HEK293 (cell line): Measurements from ENCODE around the gene RIMS3.

Source experiments
- CTCF ChIA-PET: fragments of 350-600 bp; formaldehyde crosslinking; extraction: SDS; loops from one replicate; lab custom pipeline; 2021; ENCODE audit warnings: antibody characterized with exemption; lab: Yijun Ruan, JAX
- POLR2A ChIA-PET: fragments of 300-600 bp; formaldehyde crosslinking; extraction: SDS; loops from one replicate; lab custom pipeline; 2020; ENCODE audit warnings: antibody characterized with exemption, inconsistent platforms; lab: Yijun Ruan, JAX
- H3K27ac ChIP-seq: fragments of 200-500 bp; sonication (Bioruptor generic); 2 replicates; pipeline ENCODE4 v1.5.1; 2014; ENCODE audit warnings: low read depth, low read length, control low read depth, inconsistent platforms; ENCODE audit errors: extremely low read depth
- H3K36me3 ChIP-seq, 2 experiments: fragments of 200-500 bp in 1 of 2; sonication (Bioruptor generic) in 1 of 2; 1 replicate in 1 of 2; 2 replicates in 1 of 2; pipeline ENCODE4 v1.5.1; 2014 to 2017; ENCODE audit warnings: inconsistent platforms in 2 of 2, low read length in 2 of 2; ENCODE audit not compliant: control insufficient read depth in 2 of 2, insufficient read depth in 1 of 2
- H3K4me1 ChIP-seq: fragments of 200-500 bp; sonication (Bioruptor generic); 2 replicates; pipeline ENCODE4 v1.5.1; 2014; ENCODE audit warnings: mild to moderate bottlenecking, low read length, inconsistent platforms; ENCODE audit not compliant: control insufficient read depth, insufficient read depth
- H3K4me3 ChIP-seq: 2 replicates; pipeline ENCODE4 v1.5.1; 2011; ENCODE audit warnings: low read depth, mild to moderate bottlenecking, control low read depth, low read length, moderate library complexity
- H3K9me3 ChIP-seq: fragments of 200-500 bp; sonication (Bioruptor generic); 2 replicates; pipeline ENCODE4 v1.5.1; 2014; ENCODE audit warnings: low read depth, low read length, inconsistent platforms; ENCODE audit not compliant: control insufficient read depth, insufficient read depth
- FEZF1 ChIP-seq: fragments of 450-650 bp; formaldehyde crosslinking; IDR thresholded peaks from 2 replicates; pipeline ENCODE4 v1.5.1; 2016; ENCODE audit warnings: missing biosample characterization, missing genetic modification characterization
- REST ChIP-seq: fragments of 450-650 bp; formaldehyde crosslinking; IDR thresholded peaks from 2 replicates; pipeline ENCODE4 v1.5.1; 2016; ENCODE audit warnings: missing biosample characterization, missing genetic modification characterization
- YY2 ChIP-seq: fragments of 450-650 bp; formaldehyde crosslinking; IDR thresholded peaks from 2 replicates; pipeline ENCODE4 v1.5.1; 2016; ENCODE audit warnings: missing biosample characterization, missing genetic modification characterization
- ZNF24 ChIP-seq: fragments of 450-650 bp; formaldehyde crosslinking; IDR thresholded peaks from 2 replicates; pipeline ENCODE4 v1.5.1; 2016; ENCODE audit warnings: missing biosample characterization, missing genetic modification characterization
- ZNF341 ChIP-seq: fragments of 450-650 bp; formaldehyde crosslinking; IDR thresholded peaks from 2 replicates; pipeline ENCODE4; 2016; ENCODE audit warnings: low read depth, missing biosample characterization, missing genetic modification characterization
- ZNF518A ChIP-seq: fragments of 450-650 bp; formaldehyde crosslinking; conservative IDR thresholded peaks from 2 replicates; pipeline ENCODE4 v1.5.1; 2016; ENCODE audit warnings: low read depth, missing biosample characterization, missing genetic modification characterization
- ZNF558 ChIP-seq: fragments of 450-650 bp; formaldehyde crosslinking; IDR thresholded peaks from 2 replicates; pipeline ENCODE4 v1.5.1; 2016; ENCODE audit warnings: missing biosample characterization, missing genetic modification characterization
- ZNF623 ChIP-seq: fragments of 450-650 bp; formaldehyde crosslinking; IDR thresholded peaks from 2 replicates; pipeline ENCODE4 v1.5.1; 2016; ENCODE audit warnings: missing biosample characterization, missing genetic modification characterization
- ZNF843 ChIP-seq: fragments of 450-650 bp; formaldehyde crosslinking; IDR thresholded peaks from 2 replicates; pipeline ENCODE4 v1.5.1; 2016; ENCODE audit warnings: missing biosample characterization, missing genetic modification characterization
- TF ChIP-seq, protein P1 (sequence below): fragments of 450-650 bp; formaldehyde crosslinking; IDR thresholded peaks from 2 replicates; pipeline ENCODE4 v1.5.1; 2017; ENCODE audit warnings: missing biosample characterization, missing genetic modification characterization

The RIMS3 gene

DNA sequence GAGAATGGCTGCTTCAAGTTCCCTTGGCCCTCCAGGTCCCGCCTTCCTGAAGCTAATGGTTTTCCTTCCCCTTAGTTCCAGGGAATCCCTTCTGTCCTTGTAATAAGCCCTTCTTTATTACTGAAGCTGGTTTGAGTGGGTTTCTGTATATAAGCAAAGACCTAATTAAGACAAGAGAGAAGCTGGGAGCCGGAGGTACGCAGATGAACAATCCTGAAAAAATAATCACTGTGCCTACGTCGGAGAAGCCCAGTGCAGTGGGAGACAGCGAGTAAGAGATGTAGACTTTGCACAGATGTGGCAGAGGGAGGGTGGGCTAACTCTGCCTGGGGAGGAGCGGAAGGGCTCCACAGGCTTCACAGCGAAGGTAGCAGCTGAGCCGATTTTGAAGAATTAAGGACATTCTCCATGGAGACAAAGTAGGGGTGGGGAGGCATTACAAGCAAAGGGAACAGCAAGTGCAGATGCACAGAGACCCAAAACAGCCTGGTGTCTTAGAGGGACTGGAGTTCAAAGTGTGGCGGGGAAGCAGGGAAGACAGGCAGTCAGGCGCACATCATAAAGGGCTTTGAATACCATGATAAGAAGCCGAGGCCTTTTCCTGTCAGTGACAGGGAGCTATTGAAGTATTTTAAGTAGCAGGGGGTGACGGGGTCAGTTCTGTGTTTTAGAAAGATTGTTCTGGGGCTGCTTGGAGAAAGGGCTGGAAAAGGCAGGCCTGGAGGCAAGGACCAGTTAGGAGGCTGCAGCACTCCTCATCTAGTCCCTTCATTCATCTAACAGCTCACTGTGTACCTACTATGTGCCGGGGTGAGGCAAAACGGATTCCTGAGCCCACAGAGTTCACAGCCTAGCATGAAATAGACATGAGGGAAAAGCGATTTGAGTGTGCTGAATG, 6.5 kb downstream of the RIMS3 start:
- no peak overlapping the region for H3K4me3 ChIP-seq
- CTCF ChIA-PET: interaction anchor here (0.6 to 2.0 kb wide), 2 partner anchors 10 to 796 kb away, joined by 3 to 5 read pairs; no protein-coding TSS in a partner anchor
- TF ChIP-seq, protein P1, sequence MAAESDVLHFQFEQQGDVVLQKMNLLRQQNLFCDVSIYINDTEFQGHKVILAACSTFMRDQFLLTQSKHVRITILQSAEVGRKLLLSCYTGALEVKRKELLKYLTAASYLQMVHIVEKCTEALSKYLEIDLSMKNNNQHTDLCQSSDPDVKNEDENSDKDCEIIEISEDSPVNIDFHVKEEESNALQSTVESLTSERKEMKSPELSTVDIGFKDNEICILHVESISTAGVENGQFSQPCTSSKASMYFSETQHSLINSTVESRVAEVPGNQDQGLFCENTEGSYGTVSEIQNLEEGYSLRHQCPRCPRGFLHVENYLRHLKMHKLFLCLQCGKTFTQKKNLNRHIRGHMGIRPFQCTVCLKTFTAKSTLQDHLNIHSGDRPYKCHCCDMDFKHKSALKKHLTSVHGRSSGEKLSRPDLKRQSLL (tag by site-specific recombination): no peak
- TF ChIP-seq FEZF1 (tag by site-specific recombination): 0 out of 2 replicates have a peak, but pooled peaks have one; percentile 24
- TF ChIP-seq REST (tag by site-specific recombination): no peak
- TF ChIP-seq YY2 (tag by site-specific recombination): no peak
- TF ChIP-seq ZNF518A (tag by site-specific recombination): no peak
- peak; percentile 44; the same call in 1 of the 2 replicates for TF ChIP-seq ZNF341 (tag by site-specific recombination)
- TF ChIP-seq, all 188 proteins: peak for 2
- H3K36me3 ChIP-seq: no peaks in the 10 kb centered on the region
- H3K27ac ChIP-seq: no peak overlapping the region
- no peaks in the 10 kb centered on the region for H3K9me3 ChIP-seq
- POLR2A ChIA-PET: no interaction called here
- no peaks in the 10 kb centered on the region for H3K4me1 ChIP-seq

- Histone ChIP-seq H3K36me3 (no peaks in the 10 kb centered on the region), H3K4me3 (no peak overlapping the region), H3K9me3 (no peaks in the 10 kb centered on the region), H3K4me1 (no peaks in the 10 kb centered on the region)
- ChIA-PET POLR2A (no interaction called here), CTCF (interaction anchor here (0.8 to 1.1 kb wide), 3 partner anchors 12 to 32 kb away, joined by 3 to 5 read pairs (median 3); no protein-coding TSS in a partner anchor)
- no peak for TF ChIP-seq ZNF24 (tag by site-specific recombination)
- no peak for TF ChIP-seq ZNF843 (tag by site-specific recombination)
- no peak for TF ChIP-seq ZNF623 (tag by site-specific recombination)
- no peak for TF ChIP-seq ZNF558 (tag by site-specific recombination)
- TF ChIP-seq, all 188 proteins: peak for 0
- no peak overlapping the region for H3K27ac ChIP-seq
These were observed 8.4 kb downstream of the RIMS3 start for GRCh38 chr1:40657046-40657445.
